HFFc6 (cell line): Measurements from ENCODE around the gene PPP1R9A. TPM values are rescaled to one million over a fixed set of nuclear protein-coding genes. Genes with fewer than 3 reads are reported as not detected.

Source experiments
- DNase-seq: peaks from one replicate; pipeline ENCODE4 v3.0.0-alpha.2; 2018
- H3K27ac Mint-ChIP-seq: 2 replicates; pipeline ENCODE4 v1.8.0; 2020; ENCODE audit warnings: mild to moderate bottlenecking, mixed read lengths
- H3K27me3 Mint-ChIP-seq: 2 replicates; pipeline ENCODE4 v1.8.0; 2021; ENCODE audit warnings: mild to moderate bottlenecking, moderate library complexity, mixed read lengths; ENCODE audit not compliant: insufficient read depth
- H3K36me3 Mint-ChIP-seq: 2 replicates; pipeline ENCODE4 v1.8.0; 2021; ENCODE audit warnings: low read depth, mixed read lengths
- H3K4me1 Mint-ChIP-seq: 2 replicates; pipeline ENCODE4 v1.8.0; 2020; ENCODE audit warnings: low read depth, mixed read lengths
- H3K4me3 Mint-ChIP-seq: 2 replicates; pipeline ENCODE4 v1.8.0; 2020; ENCODE audit warnings: mild to moderate bottlenecking, moderate library complexity, mixed read lengths
- H3K9me3 Mint-ChIP-seq: 2 replicates; pipeline ENCODE4 v1.8.0; 2020; ENCODE audit warnings: mild to moderate bottlenecking, mixed read lengths
- long read RNA-seq: library from polyadenylated mRNA; unstranded; transcript quantifications from one replicate; pipeline ENCODE4 v2.0.0, GENCODE V29; 2019
- total RNA-seq, 6 experiments: library from RNA; stranded (reverse); fragmentation: NEBNext Ultra II Directional; extraction: Animal tissue kit (Norgen Biotek cat#: 25700); gene quantifications; 2 replicates in 1 of 6; 3 replicates in 5 of 6; pipeline ENCODE4 v1.2.3, GENCODE V29; 2021
- TF ChIP-seq, protein P1 (sequence below): fragments of 200-600 bp; sonication (generic); IDR thresholded peaks from 2 replicates; pipeline ENCODE4 v1.5.0; 2021; ENCODE audit warnings: antibody characterized with exemption, mild to moderate bottlenecking

The PPP1R9A gene
- not detected for total RNA-seq
- long read RNA-seq, result 0 reads

DNA sequence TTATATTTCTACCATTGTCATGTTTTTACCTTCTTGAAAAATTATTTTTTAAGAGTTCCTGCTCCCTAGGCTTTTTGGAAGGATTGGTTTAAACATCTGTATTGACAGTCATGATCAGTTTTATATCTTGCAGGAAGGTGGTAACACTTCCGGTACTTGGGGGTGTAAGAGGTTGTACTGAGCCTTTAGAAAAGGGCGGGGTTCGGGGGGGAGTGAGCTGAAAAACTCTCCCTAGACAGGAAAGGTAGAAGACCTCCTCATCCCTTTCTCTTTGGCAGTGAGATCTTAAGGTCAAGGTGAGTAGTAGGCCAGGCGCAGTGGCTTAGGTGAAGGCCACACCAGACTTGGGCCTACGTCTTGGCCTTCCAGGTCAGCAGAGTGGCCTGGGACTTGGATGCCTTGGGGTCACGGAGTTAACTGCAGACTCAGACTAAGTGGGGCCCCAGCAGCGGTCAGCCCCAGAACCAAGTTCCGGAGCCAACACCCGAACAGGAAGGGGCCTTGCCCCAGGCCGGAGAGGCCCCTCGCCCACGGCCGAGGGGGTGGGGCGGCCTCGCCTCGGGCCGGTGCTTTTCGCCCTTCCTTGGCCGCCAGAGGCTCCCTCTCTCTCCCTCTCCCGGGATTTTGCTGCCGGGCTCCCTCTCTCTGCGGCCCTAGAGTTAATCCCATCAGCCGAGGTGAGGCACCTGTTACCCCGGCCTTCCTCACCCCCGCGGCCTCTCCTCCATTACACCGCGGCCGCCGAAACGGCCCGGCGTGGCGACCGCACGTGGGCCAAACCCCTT lies at the start of gene PPP1R9A:
Gene PPP1R9A, plus strand, starts transcription at position 569 of the 785 bp plus-strand sequence. CDS start 2,520 bp downstream, outside the sequence.
- Mint-ChIP-seq H3K27ac (no peak within 1 kb of the TSS), H3K27me3 (peaks cover 13% of the 10 kb centered on the region), H3K4me1 (no peaks in the 10 kb centered on the region), H3K36me3 (no peaks in the 10 kb centered on the region), H3K9me3 (no peaks in the 10 kb centered on the region), H3K4me3 (peak within 1 kb of the TSS; percentile 70)
- no peak for DNase-seq
- TF ChIP-seq, protein P1, sequence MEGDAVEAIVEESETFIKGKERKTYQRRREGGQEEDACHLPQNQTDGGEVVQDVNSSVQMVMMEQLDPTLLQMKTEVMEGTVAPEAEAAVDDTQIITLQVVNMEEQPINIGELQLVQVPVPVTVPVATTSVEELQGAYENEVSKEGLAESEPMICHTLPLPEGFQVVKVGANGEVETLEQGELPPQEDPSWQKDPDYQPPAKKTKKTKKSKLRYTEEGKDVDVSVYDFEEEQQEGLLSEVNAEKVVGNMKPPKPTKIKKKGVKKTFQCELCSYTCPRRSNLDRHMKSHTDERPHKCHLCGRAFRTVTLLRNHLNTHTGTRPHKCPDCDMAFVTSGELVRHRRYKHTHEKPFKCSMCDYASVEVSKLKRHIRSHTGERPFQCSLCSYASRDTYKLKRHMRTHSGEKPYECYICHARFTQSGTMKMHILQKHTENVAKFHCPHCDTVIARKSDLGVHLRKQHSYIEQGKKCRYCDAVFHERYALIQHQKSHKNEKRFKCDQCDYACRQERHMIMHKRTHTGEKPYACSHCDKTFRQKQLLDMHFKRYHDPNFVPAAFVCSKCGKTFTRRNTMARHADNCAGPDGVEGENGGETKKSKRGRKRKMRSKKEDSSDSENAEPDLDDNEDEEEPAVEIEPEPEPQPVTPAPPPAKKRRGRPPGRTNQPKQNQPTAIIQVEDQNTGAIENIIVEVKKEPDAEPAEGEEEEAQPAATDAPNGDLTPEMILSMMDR, result no peak

DNA sequence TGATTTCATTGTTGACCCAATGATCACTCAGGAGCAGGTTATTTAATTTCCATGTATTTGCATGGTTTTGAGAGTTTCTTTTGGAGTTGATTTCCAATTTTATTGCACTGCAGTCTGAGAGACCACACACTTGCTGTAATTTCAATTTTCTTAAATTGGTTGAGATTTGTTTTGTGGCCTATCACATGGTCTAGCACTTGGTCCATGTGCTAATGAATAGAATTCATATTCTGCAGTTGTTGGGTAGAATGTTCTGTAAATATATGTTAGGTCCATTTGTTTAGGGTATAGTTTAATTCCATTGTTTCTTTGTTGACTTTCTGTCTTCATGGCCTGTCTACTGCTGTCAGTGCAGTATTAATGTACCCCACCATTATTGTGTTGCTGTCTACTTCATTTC lies 36.3 kb upstream of the PPP1R9A start:
- no peak for DNase-seq
- H3K27ac Mint-ChIP-seq, result no peak overlapping the region
- no peaks in the 10 kb centered on the region for H3K36me3 Mint-ChIP-seq
- TF ChIP-seq, protein P1, result no peak
- H3K4me3 Mint-ChIP-seq, result no peak overlapping the region
- H3K27me3 Mint-ChIP-seq, result no peaks in the 10 kb centered on the region; the same call in 1 of the 2 replicates
- H3K4me1 Mint-ChIP-seq, result no peaks in the 10 kb centered on the region
- peaks cover under 1% of the 10 kb centered on the region; the same call in 1 of the 2 replicates for H3K9me3 Mint-ChIP-seq

DNA sequence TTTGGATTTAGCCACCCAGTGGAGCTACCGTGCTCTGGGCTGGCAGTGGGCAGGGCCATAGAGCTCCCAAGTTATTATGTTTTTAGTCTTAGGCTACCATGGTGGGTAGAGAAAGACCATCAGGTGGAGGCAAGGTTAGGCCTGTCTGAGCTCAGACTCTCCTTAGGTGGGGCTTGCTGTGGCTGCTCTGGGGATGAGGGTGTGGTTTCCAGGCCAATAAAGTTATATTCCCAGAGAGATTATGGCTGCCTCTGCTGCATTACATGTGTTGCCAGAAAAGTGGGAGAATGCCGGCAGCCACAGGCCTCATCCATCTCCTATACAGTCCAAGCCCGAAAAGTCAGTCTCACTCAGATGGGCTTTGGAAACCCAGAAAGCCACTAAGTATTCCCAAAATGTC lies 34.2 kb upstream of the PPP1R9A start:
- TF ChIP-seq, protein P1, result no peak
- peaks cover 15% of the 10 kb centered on the region for H3K9me3 Mint-ChIP-seq
- no peaks in the 10 kb centered on the region; the same call in 1 of the 2 replicates for H3K27me3 Mint-ChIP-seq
- DNase-seq, result no peak
- H3K27ac Mint-ChIP-seq, result no peak overlapping the region
- no peaks in the 10 kb centered on the region for H3K4me1 Mint-ChIP-seq
- H3K36me3 Mint-ChIP-seq, result no peaks in the 10 kb centered on the region
- H3K4me3 Mint-ChIP-seq, result no peak overlapping the region

DNA sequence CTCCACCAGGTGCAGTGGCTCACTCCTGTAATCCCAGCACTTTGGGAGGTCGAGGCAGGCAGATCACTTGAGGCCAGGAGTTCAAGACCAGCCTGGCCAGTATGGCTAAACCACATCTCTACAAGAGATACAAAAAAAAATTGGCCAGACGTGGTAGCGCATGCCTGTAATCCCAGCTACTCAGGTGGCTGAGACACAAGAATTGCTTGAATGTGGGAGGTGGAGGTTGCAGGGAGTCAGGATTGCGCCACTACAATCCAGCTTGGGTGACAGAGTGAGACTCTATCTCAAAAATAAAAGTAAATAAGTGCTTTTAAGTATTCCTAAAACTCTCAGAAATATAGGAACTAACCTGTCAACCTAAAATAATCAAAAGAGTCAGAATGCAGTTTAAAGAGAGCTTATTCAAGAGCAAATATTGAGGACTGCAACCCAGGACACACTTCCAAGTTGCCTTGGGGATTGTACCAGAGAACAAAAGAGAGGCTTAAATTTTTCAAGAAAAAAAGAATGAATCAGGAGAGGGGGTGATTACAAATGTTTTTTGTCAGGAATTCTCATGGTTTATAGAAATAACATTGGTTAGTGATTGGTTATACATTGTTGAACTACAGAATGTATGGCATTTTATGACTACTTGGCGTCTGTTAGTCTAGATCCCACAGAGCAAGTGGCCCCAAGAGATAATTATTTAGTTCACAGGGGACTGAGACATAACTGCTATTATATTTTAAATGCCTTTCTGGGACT lies 33.2 kb upstream of the PPP1R9A start:
- H3K27ac Mint-ChIP-seq, result no peak overlapping the region
- DNase-seq, result no peak
- TF ChIP-seq, protein P1, result no peak
- H3K4me3 Mint-ChIP-seq, result no peak overlapping the region
- H3K4me1 Mint-ChIP-seq, result no peaks in the 10 kb centered on the region
- H3K27me3 Mint-ChIP-seq, result no peaks in the 10 kb centered on the region; the same call in 1 of the 2 replicates
- H3K9me3 Mint-ChIP-seq, result peaks cover 22% of the 10 kb centered on the region
- H3K36me3 Mint-ChIP-seq, result no peaks in the 10 kb centered on the region

DNA sequence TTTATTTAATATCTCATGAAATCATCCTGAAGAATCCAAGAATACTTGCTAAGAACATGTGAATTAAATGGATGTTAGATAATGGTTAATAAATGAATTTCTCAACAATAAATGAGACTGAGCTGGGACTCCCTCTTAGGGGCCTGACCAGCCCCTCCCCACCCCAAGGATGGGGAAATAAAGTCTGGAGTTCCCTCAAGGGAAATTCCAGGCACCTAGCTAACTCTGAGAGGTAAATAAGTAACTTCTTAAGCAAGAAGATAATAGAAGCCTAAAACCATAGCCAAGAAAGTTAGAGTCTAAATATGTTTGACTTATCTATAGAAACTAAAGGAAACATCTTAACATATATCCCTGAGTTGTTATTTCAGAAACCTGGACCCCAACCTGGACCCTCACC lies 32.2 kb upstream of the PPP1R9A start:
- H3K9me3 Mint-ChIP-seq, result peaks cover 22% of the 10 kb centered on the region
- H3K4me1 Mint-ChIP-seq, result no peaks in the 10 kb centered on the region
- no peak overlapping the region for H3K4me3 Mint-ChIP-seq
- H3K27ac Mint-ChIP-seq, result no peak overlapping the region
- no peaks in the 10 kb centered on the region; the same call in 1 of the 2 replicates for H3K27me3 Mint-ChIP-seq
- TF ChIP-seq, protein P1, result no peak
- H3K36me3 Mint-ChIP-seq, result no peaks in the 10 kb centered on the region
- no peak for DNase-seq
